NCI-H128 (cell line): Measurements from ENCODE around the gene MXD1.
"Not testable (repeated sequence)": the region's sequence is repeated elsewhere in the genome, so short reads cannot be mapped to it uniquely, and the experiment has no call there.

Source experiments
- DNase-seq: peaks from one replicate; lab custom pipeline; 2025; ENCODE audit not compliant: unreplicated experiment; lab: John Stamatoyannopoulos, UW

Gene MXD1

DNA sequence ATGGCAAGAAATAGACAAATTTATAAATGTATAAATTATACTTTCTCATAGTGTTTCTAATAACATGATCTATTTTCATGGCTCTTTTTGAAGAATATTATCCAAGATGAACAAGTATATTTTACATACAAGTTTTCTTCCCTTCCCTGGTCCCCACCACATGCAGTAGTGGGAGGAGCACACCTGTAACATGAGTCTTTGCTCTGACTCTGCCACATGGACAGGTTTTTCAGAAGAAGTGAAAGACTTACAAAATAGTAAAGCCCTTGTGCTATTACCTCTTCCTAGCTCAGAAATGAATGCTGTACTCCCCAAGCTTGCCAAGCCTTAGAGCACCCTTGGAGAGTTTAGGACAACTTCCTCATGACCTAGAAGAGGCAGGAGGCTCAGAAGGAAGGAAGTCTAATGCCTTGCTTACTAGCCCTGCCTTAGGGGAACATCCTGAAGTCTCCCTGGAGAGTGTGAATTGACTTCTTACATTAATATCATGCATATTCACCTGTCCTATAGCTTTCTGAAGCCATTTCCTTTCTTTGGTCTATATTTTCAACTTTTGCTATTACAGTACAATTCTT lies 18.4 kb downstream of the MXD1 start:
- no peak for DNase-seq

DNA sequence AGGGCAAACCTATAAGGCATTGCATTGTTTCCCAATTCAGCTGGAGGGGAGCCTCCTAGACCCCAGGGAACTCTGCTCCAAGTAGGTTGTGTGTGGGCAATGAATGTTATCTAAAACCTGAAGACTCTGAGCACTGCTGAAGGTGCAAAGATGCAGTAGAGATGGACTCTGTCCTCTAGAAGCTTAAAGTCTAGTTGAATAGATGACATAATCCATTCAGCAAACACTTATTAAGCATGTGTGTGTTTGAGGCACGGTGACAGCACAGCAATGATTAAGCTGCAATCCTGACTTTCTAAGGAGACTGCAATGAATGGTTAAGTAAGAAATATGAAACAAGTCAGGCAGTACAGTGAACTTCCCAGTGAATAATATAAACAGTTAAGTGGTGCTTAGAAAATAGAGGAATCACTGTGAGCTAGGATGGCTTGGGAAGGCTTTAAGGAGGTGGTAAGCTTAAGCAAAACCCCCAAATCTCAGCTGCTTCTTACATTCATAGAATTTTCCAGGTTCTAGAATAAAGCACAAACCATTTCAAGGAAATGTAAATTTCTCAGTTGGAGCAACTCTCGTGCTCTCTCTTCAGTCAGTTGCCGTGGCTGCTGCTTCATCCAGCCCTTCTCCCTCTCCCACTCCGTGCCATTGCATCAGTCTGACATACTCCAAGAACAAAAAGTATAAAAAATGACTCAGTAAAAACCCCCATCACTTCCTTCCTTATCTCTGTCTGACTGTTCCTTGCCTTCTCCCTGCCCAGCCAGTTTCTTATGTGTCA lies 19.1 kb downstream of the MXD1 start:
- DNase-seq, result no peak

DNA sequence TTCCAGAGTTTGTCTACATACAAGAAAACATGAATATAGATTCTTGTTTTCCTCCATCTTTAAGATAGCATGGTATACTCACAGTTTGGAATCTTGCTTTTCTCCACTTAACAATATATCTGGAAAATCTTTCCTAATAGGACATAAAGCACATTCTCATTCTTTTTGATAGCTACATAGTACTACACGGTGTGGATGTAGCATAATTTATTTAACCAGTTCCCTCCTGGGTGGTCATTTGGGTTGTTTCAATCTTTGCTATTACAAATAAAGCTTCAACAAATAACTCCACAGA lies 19.7 kb downstream of the MXD1 start:
- no peak for DNase-seq

DNA sequence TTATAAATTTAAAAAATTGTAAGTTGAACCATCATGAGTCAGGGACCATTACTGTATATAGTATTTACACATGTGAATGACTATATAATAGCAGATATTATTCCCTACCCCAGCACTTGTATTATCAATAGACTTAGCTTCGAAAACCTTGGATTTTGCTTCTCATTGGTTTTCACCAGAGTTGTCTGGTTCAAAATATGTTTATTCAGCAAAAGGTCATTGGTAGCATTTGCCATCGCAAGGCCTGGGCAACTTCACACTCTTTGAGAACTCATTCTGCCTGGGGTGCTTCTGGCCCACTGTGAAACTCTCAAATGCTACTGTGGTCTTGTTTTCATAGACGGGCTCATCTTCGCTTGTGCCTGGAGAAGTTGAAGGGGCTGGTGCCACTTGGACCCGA lies 20.1 kb downstream of the MXD1 start:
- DNase-seq, result no peak

DNA sequence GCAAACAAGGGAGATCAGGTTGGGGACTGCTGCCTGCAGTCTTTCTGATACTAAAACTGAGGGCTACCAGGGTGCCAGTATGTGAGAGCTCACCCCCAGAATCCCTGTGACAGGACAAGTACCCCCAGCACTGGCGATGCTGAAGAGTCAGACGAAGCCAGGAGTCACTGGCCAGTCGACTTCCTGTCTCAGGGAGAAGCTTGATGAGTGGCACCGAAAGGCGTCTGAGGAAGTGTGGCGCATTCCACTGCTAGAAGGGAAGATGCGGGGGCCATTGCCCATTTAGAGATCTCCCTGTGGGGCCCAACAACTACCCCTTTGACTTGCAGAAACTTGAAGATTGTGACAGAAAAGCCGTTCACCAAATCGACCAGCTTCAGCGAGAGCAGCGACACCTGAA lies 22.0 kb downstream of the MXD1 start:
- no peak for DNase-seq

DNA sequence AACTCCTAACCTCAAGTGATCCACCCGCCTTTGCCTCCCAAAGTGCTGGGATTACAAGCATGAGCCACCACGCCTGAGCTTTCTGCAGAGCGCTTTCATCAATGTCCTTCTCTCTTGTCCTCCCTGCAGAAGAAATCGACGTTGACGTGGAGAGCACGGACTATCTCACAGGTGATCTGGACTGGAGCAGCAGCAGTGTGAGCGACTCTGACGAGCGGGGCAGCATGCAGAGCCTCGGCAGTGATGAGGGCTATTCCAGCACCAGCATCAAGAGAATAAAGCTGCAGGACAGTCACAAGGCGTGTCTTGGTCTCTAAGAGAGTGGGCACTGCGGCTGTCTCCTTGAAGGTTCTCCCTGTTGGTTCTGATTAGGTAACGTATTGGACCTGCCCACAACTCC lies 23.1 kb downstream of the MXD1 start:
- DNase-seq, result no peak

DNA sequence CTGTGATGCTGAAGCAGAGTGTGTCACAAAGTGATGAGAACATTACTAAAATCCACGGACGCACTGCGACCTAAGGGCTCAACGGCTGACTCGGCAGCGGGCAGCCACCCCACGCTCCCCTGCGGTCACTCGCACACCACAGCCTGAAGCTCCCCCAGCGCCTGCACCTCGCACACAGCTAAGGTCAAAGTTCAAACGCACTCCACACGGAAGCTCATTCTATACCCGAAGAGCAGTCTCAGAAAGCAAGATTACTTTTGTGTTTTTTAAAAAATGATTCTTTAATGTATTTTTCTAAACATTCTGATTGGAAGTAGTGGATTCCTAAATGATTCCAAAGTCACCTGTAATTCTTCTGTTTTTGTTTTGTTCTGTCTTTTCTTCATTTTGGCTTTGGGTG lies 24.8 kb downstream of the MXD1 start:
- DNase-seq, result no peak

DNA sequence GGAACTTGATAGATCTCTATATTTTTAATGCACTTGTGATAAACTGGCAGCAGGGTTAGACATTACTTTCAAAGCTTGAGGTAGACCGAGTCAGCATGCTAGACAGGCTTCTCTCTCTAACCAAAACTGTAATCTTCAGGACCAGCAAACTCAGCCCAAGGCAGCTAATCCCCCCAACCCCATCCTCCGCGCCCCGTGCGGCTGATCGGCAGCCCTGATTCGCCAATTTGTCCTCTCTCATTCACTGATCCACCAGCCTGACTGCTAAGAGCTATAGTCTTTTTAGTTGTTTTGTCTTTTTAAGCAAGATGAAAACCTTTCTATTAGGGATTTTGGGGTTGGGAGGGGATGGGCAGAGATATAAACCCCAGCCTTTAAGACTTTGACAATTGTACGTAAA lies 25.8 kb downstream of the MXD1 start:
- DNase-seq, result no peak

DNA sequence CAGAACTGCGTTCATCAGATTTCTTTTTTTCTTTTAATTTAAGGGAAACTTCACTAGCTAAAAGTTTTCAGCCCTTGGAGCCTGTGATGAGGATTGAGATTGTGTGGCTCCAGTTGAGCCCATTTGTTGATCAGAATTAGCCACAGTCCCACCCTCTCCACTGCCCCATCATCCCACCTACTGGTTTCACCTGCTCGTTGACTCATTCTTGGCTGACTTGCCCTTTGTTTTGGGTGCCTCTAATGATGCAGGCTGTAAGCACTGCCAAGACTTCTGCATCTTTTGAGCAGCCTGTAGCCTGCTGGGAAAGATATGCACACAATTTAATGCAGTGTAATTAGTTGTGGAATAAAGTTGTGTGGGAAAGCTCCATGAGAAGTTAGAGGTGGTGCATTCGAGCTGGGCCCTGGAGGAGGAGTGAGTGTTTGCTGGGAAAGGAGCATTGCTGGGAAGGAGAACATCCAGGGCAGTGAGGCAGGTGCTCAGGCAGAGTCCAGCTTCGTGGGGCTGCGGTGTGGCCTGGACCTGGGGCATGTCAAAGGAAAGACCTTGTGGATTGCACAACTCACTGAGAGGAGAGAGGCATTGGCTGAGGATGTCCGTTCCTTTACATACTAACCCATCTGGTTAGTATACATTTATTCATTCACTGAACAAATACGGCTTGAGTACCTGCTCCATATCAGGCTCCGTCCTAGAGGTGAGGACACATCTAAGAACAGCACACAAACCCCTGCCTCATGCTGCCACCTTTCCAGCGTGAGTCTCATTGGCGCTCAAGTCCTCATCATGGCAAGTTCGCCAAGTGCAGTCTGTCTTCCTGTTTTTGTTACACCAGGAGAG lies 28.3 kb downstream of the MXD1 start:
- no peak for DNase-seq

DNA sequence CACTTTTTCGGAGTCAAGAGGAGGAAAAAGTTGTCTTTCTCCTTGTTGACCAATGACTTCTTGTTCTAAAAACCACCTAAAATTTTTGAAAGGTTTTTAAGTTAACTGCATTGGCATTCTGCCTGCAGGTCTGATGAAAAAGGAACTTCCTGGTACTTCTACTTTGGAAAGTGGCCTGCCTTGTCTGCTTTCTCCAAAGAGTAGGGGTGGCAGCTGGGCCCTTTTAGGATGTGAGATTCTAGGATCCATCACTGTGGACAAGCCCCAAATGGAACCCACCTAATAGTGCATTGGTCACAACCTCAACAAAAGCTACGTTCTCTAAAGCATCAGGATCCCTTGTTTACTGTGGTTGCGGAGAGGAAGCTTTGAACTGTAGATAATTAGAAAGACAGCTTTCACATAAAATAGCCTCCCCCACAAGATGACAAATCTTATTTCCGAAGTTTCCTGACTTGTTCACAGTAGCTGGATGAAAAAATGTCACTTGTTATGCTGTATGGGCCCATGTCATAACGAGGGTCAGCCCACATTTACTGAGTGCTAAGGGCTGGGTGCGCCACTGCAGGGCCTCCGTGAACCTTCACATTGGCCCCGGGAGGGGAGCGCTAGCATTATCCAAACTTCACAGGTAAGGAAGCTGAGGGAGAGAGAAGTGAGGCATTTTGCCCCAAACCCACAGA lies 29.1 kb downstream of the MXD1 start:
- no peak for DNase-seq

DNA sequence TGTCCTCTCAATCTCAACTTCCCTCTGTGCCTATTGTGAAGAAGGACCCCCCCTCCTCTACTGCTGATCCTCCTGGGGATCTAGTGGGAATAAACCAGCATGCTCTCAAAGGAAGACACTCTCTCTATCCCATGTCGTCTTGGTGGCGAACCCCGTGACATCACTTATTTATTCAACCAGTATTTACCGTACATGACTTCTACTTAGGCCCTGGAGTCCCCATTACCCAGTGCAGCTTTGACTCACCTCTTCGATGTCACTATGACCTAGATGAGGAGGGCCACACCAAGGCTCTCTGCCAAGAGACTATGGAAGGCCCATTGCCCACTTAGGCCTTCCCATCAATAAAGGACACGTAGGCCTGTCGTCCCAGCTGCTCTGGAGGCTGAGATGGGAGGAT lies 29.8 kb downstream of the MXD1 start:
- no peak for DNase-seq

DNA sequence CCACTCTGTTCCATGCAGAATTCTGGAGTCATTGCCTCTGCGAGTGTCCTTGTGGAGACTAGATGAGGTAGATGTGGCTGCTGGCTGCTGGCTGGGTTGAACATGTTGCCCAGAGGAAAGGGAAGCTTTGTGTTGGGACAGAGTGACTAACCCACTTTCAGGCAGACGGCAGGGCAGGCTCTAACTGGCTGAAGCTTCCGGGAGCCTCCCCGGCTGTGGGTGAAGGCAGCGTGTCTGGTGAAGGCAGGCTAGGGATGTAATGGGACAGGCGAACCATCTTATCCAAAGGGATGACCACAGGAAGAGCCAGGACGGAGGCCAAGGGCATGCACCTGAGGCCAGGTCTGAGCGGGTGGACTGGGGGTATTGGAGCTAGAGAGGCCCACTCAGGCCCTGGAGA lies 30.5 kb downstream of the MXD1 start:
- DNase-seq, result no peak

DNA sequence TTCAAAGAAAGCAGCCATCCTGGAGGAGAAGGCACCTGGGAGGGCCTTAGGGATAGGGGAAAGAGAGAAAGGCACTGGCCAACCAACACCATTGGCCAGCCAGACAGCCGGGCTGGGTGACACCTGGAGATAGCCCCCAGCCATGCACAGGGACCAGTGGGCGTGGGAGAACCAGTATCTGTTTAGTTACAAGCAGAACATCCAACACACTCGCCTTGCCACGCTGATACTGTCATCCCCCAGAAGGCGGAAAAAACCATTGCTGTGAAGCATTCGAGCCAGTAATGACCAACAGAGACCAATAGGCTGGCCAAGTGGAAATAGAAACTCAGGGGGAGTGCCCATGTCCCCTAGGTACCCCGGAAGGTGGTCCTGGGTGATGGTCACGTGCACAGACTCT lies 31.0 kb downstream of the MXD1 start:
- DNase-seq, result no peak

DNA sequence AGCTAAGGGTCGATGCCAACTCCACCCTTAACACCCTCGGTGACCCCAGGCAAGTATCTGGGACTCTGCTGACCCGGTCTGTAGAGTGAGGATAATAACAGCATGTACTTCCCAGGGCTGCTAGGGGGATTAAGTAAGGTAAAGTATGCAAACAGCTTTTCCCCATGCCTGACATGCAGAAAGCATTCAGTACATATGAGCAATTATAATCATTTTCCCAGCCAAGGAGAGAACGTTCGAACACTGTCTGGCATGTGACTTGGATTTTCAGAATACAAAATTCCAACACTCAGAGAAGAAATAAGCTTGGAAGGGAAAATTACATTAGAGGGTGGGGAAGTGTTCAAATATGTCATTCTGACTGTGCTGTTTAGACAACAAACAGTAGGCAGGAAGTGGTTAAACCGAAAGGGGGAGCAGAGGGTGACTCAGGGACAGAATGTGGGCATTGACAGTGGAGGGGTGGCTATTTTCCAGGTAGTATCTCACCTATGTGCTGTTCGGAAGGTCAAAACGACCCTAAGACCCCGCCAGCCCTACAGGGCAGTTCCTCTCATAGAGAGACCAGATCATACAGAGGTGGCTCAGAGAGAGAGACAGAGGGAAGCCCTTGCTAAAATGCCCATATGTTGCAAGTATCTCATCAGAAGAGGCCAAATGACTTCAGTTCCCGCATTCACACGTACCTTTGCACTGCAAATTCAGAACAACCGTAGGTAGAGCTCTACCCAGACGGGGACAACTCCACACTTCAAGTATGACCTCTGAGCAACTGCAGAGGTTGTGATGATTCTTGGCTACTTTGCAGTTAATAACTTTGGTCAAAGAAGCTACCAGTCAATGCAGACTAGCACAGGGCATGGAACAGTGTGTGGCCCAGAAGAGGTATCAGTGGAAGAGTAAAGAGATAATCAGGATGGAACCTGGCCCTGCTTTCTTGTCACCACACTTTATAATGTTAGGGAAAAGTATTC lies 31.7 kb downstream of the MXD1 start:
- no peak for DNase-seq

DNA sequence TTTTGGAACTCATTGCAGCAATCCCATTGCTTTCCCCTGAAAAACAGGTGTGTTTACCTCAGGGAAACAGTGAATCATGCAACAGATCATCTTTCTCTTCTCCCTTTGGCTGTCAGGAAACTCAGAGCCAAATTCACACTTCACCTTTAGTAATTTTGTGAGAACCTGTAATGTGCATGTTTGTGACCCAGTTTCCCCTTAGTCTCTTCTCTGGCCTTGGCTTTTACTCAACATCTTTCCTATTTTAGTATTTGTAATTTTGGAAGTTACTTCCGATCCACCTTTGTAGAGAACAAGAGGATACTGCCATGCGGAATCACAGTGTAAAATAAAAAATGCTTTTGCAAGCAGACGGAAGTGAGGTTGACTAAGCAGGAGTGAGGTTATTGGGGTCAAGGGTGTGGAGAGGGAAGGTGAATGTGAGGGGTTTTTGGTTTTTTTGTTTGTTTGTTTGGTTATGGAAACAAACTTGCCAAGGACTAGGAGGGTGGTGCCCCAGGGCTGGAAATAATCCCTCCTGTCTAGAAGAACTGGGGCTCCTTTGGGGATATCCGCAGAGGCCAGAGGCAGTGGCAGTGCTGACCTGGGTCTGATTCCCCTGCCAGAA lies 32.5 kb downstream of the MXD1 start:
- no peak for DNase-seq

DNA sequence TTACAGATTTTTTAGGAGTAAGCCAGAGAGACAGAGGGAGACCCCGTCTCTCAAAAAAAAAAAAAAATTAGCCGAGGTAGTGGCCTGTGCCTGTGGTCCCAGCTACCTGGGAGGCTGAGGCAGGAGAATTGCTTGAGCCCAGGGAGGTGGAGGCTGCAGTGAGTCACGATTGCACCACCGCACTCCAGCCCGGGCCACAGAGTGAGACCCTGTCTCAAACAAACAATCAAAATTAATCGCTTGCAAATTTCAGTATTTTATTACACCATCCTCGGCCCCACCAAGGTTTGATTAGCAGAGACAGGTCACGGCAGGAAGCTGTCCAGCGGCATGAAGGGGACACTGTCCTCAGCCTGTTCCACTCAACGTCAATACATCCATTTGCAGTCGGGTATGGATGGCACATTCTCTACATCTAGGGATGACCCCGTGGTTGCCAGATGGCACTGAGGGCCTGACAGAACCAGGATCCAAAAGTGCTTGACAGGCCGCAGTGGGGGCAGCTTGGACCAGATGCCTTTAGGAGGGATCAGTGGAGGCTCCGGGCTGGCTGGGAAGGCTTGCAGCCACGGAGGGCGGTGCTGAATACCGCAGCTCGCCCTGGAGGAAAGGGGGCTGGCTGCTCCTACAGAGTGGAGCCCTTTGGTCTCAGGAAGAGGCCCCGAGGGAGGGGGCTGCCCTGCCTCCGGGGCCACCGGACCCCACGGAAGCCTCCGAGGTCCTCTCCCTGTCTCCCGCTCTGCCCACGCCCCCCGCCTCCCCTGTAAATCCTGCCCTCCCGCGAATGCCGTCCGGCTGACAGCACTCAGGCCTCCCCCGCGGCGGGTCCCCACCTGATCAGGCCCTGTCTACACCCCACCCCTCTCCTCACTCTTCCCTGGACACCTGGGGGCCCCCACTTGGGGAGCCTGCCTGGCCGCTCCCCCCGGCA lies 33.4 kb downstream of the MXD1 start:
- DNase-seq, result no peak

DNA sequence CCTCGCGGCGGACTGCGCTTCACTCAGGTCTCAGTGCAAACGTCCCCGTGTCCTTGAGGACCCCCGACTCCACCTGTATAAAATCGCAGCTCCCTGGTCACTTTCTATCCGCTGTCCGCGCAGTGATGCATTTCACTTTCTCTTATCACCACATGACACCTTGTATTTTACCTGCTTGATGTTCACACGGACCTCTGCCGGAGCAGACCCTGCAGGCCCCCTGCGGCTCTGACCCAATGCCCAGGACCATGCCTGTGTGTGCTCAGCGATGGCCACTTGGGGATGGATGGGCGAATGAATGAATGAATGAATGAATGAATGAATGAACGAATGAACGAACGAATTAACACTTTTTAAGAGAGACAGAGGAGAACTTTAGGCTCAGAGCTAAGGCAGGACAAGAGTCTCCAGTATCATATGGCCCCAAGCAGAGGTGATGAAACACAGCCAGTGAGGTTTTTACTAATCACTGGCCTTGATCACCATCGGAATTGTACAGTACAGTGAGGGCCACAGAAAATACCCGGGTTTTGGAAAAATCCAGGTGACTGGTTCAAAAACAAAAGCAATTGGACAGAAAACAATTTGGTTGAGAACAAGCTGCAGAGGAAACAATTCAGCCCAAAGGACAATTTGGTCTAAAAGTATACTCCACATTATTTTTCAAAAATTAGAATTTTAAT lies 34.2 kb downstream of the MXD1 start:
- DNase-seq, result no peak

DNA sequence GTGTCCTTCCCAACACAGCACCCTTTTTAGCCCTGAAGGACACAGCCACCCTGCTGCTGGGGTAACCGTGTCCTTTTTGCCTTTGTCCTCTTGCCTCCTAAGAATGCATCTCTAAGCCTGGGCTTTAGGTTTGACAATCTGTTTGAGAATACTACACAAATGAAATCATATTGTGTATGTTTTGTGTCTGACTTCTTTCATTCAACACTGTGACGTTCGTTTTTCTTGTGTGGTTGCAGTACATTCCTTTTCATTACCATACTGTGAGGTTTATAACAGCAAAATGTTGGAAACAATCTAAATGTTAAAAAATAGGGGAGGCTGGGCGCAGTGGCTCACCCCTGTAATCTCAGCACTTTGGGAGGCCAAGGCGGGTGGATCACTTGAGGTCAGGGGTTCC lies 35.3 kb downstream of the MXD1 start:
- DNase-seq, result no peak

DNA sequence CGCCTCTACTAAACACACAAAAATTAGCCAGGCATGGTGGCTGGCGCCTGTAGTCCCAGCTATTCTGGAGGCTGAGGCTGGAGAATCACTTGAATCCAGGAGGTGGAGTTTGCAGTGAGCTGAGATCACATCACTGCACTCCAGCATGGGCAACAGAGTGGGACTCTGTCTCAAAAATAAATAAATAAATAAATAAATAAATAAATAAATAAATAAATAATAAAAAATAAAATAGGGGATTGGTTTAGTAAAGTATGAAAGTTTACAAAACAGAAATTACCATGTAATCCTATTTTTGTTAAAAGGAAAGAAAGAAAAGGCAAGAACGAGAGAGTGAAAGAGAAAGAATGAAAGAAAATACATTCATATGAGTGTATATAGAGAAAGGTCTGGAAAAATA lies 35.8 kb downstream of the MXD1 start:
- not testable (repeated sequence) for DNase-seq
